Mesenchymal stem cell (in vitro differentiated cells and primary cell): Measurements from ENCODE around the gene IGF1R.
A peak's percentile ranks its signal among the peaks of the same experiment; 100 is the strongest.

ENCODE experiments used
- DNase-seq: peaks from one replicate; pipeline ENCODE4 v3.0.0-alpha.2; 2013
- H2AFZ ChIP-seq: one replicate; pipeline ENCODE4 v1.6.1; 2013; ENCODE audit warnings: low read depth, mild to moderate bottlenecking, control low read depth, inconsistent platforms, low read length, moderate library complexity
- H2AK5ac ChIP-seq: 2 replicates; pipeline ENCODE4 v1.6.1; 2013; ENCODE audit warnings: low read length, moderate library complexity, mild to moderate bottlenecking, inconsistent platforms; ENCODE audit not compliant: severe bottlenecking
- H2BK120ac ChIP-seq: one replicate; pipeline ENCODE4 v1.6.1; 2013; ENCODE audit warnings: low read depth, mild to moderate bottlenecking, inconsistent platforms, low read length, moderate library complexity
- H2BK12ac ChIP-seq, 2 experiments: one replicate each; pipeline ENCODE4 v1.6.1; 2013; ENCODE audit warnings: inconsistent platforms in 2 of 2, low read length in 2 of 2, mild to moderate bottlenecking in 2 of 2, moderate library complexity in 2 of 2, control low read depth in 1 of 2
- H2BK15ac ChIP-seq: one replicate; pipeline ENCODE4 v1.6.1; 2013; ENCODE audit warnings: mild to moderate bottlenecking, low read depth, inconsistent platforms; ENCODE audit not compliant: poor library complexity, severe bottlenecking
- H2BK5ac ChIP-seq: 2 replicates; pipeline ENCODE4 v1.6.1; 2013; ENCODE audit warnings: low read depth, mild to moderate bottlenecking, low read length, control low read depth, inconsistent platforms; ENCODE audit not compliant: poor library complexity, severe bottlenecking
- H3K14ac ChIP-seq, 2 experiments: one replicate each; pipeline ENCODE4 v1.6.1; 2013; ENCODE audit warnings: inconsistent platforms in 2 of 2, low read length in 2 of 2, control low read depth in 1 of 2, mild to moderate bottlenecking in 1 of 2, moderate library complexity in 1 of 2
- H3K18ac ChIP-seq, 2 experiments: one replicate each; pipeline ENCODE4 v1.6.1; 2013; ENCODE audit warnings: inconsistent platforms in 2 of 2, low read length in 2 of 2, control low read depth in 1 of 2, low read depth in 1 of 2, mild to moderate bottlenecking in 1 of 2
- H3K23ac ChIP-seq, 2 experiments: one replicate each; pipeline ENCODE4 v1.6.1; 2013; ENCODE audit warnings: inconsistent platforms in 2 of 2, low read length in 2 of 2, mild to moderate bottlenecking in 2 of 2, moderate library complexity in 2 of 2, control low read depth in 1 of 2
- H3K27ac ChIP-seq: 2 replicates; pipeline ENCODE4 v1.5.1; 2013; ENCODE audit warnings: mild to moderate bottlenecking, moderate library complexity, low read length, control low read depth, inconsistent platforms; ENCODE audit not compliant: poor library complexity, severe bottlenecking
- H3K27me3 ChIP-seq, 2 experiments: 2 replicates each; pipeline versions ENCODE4 v1.6.1 to v1.7.0; 2013; ENCODE audit warnings: low read length in 2 of 2, mild to moderate bottlenecking in 2 of 2, moderate library complexity in 2 of 2, control low read depth in 1 of 2, inconsistent platforms in 1 of 2; ENCODE audit not compliant: control insufficient read depth in 1 of 2, insufficient read depth in 1 of 2
- H3K36me3 ChIP-seq, 2 experiments: 2 replicates each; pipeline versions ENCODE4 v1.6.1 to v1.7.0; 2013; ENCODE audit warnings: low read length in 2 of 2, control low read depth in 1 of 2, inconsistent platforms in 1 of 2, low read depth in 1 of 2, mild to moderate bottlenecking in 1 of 2; ENCODE audit not compliant: insufficient read depth in 2 of 2, control insufficient read depth in 1 of 2
- H3K4ac ChIP-seq, 2 experiments: one replicate each; pipeline ENCODE4 v1.6.1; 2013; ENCODE audit warnings: inconsistent platforms in 2 of 2, low read length in 2 of 2, mild to moderate bottlenecking in 2 of 2, moderate library complexity in 2 of 2, control low read depth in 1 of 2, low read depth in 1 of 2
- H3K4me1 ChIP-seq: 2 replicates; pipeline ENCODE4 v1.6.1; 2013; ENCODE audit warnings: low read depth, low read length, control low read depth; ENCODE audit not compliant: control insufficient read depth, insufficient read depth
- H3K4me2 ChIP-seq: 2 replicates; pipeline ENCODE4 v1.6.1; 2013; ENCODE audit warnings: low read length, mild to moderate bottlenecking, inconsistent platforms; ENCODE audit not compliant: poor library complexity, severe bottlenecking
- H3K4me3 ChIP-seq, 2 experiments: 2 replicates each; pipeline versions ENCODE4 v1.5.1 to v1.7.0; 2013; ENCODE audit warnings: low read length in 2 of 2, mild to moderate bottlenecking in 2 of 2, control low read depth in 1 of 2, low read depth in 1 of 2; ENCODE audit not compliant: insufficient read depth in 1 of 2
- H3K79me1 ChIP-seq: replicated peaks from 2 replicates; pipeline ENCODE4 v1.6.1; 2013; ENCODE audit warnings: mild to moderate bottlenecking, control low read depth, low read length, inconsistent platforms; ENCODE audit not compliant: poor library complexity, severe bottlenecking
- H3K9ac ChIP-seq: 2 replicates; pipeline ENCODE4 v1.7.0; 2013; ENCODE audit warnings: mild to moderate bottlenecking, low read length, moderate library complexity
- H3K9me3 ChIP-seq: 2 replicates; pipeline ENCODE4 v1.7.0; 2013; ENCODE audit warnings: mild to moderate bottlenecking, low read length; ENCODE audit not compliant: control insufficient read depth
- H4K8ac ChIP-seq: one replicate; pipeline ENCODE4 v1.6.1; 2013; ENCODE audit warnings: inconsistent platforms, mild to moderate bottlenecking, low read length, moderate library complexity
- H4K91ac ChIP-seq: one replicate; pipeline ENCODE4 v1.6.1; 2013; ENCODE audit warnings: mild to moderate bottlenecking, low read length, inconsistent platforms
- WGBS: methylation state at CpG from one replicate; pipeline ENCODE4 v1.1.7; 2013; ENCODE audit warnings: mixed read lengths; 5-methylcytosine and 5-hydroxymethylcytosine counted together

IGF1R gene

DNA sequence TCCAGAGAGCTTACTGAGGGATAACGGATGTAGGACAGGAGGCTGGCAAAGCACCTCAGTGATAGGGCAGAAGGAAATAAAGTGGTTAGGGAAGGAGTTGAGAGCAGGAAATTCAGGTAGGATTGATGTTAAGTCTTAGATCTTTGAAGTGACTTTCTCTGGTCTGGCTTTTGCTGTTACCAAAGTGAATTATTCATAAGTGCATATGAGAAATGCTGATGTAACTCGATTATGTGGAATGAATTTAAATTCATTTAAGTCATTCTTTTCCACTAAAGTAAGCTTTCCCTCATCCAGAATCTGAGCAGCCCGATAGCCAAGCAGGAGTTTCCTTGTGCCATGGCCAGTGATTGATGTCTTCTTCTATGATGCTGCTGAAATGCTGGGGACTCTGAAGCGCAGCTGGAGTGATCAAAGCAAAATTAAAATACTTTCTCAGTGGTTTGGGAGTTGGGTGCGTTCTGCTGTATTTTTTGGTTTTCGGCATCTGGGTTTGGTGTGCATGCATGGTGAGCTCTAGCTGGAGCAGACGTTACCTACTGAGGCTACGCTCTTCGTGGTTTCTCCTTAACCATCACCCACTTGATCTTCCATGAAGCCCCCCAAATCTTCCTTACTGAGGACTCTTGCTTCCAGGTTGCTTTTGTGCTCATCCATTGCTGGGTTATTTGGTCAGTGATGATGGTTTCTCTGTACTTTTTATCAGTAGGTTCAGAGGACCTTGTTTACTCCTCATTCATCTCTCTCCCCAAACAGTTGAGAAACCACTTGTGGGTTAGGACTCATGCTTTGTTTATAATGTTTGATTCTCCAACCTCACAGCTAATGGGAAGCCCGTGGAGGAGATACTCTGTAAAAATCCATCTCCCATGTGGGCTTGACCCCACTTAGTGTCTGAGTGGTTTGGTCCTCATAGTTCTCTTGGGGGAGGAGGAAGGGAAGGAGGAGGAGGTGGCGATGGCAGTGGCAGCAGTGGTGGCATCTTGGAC is 72.5 kb downstream of the IGF1R start:
- Histone ChIP-seq H4K8ac (no peak overlapping the region), H3K36me3 (no peaks in the 10 kb centered on the region), H2AK5ac (no peak overlapping the region), H3K9ac (no peak overlapping the region), H2BK120ac (no peak overlapping the region), H3K4me2 (no peak overlapping the region), H3K4me3 (no peak overlapping the region), H3K79me1 (peaks cover 35% of the 10 kb centered on the region), H3K27me3 (no peaks in the 10 kb centered on the region), H2BK12ac (no peak overlapping the region), H3K18ac (peak overlapping the region in 1 of 2 experiments; percentile 11), H3K4me1 (peaks cover 20% of the 10 kb centered on the region), H3K9me3 (no peaks in the 10 kb centered on the region), H3K14ac (no peak overlapping the region), H4K91ac (no peak overlapping the region), H3K4ac (no peak overlapping the region), H3K27ac (no peak overlapping the region), H3K23ac (no peak overlapping the region), H2AFZ (no peak overlapping the region), H2BK15ac (no peak overlapping the region), H2BK5ac (no peak overlapping the region)
- DNase-seq: peak; percentile 59
- 90% methylated on average over 9 of the region's 11 CpGs for WGBS

DNA sequence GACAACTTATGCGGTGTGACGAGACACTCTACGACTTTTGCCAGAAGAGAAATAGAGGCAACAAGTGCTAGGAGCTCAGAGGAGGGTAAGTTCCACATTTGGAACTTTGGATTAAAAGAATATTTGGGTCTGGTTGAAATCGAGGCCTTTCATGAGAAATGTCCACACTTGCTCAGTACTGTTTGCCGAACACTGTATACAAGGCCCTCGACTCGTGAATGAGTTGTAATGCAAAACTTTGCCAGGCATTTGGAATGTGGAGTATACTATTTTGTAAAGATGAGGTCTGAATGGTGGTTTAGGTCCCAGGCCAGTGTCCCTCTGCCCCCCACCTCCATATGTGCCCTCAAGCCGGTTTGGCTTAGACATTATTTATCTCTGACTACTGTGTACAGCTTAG is 73.9 kb downstream of the IGF1R start:
- H4K8ac ChIP-seq: no peak overlapping the region
- no peak overlapping the region for H3K4me2 ChIP-seq
- H2BK5ac ChIP-seq: no peak overlapping the region
- H3K9me3 ChIP-seq: no peaks in the 10 kb centered on the region
- peak overlapping the region; percentile 86 for H2AK5ac ChIP-seq
- no peaks in the 10 kb centered on the region for H3K27me3 ChIP-seq
- peaks cover 31% of the 10 kb centered on the region for H3K79me1 ChIP-seq
- no peak overlapping the region for H3K9ac ChIP-seq
- no peaks in the 10 kb centered on the region for H3K36me3 ChIP-seq
- no peak overlapping the region for H3K4me3 ChIP-seq
- peaks cover 21% of the 10 kb centered on the region for H3K4me1 ChIP-seq
- WGBS: 95% methylated on average over 7 of the region's 8 CpGs
- H3K4ac ChIP-seq: no peak overlapping the region
- H4K91ac ChIP-seq: no peak overlapping the region
- H3K23ac ChIP-seq: no peak overlapping the region
- no peak for DNase-seq
- no peak overlapping the region for H3K14ac ChIP-seq
- no peak overlapping the region for H2AFZ ChIP-seq
- H2BK120ac ChIP-seq: no peak overlapping the region
- H3K18ac ChIP-seq: no peak overlapping the region
- no peak overlapping the region for H3K27ac ChIP-seq
- H2BK12ac ChIP-seq: no peak overlapping the region
- no peak overlapping the region for H2BK15ac ChIP-seq

DNA sequence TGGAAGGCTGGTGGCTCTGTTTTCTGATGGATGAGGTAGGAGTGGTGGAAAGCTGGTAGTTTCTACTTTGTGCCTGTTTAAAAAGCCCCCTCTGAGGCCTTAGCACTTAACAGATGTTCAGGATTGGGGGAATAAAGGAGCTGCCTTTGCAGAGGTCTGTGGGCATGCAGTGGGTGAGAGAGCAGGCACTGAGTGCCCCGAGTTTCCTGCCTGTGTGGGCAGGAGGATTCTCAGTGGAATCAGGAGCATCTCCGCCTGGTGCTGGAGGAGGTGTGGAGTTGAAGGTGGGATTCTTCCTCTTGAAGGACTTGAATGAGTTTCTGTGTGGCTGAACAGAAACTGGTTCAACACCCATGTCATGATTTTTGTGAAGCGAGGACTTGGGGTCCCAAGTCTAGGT is 74.3 kb downstream of the IGF1R start:
- Histone ChIP-seq H3K14ac (no peak overlapping the region), H4K91ac (no peak overlapping the region), H3K4me1 (peaks cover 24% of the 10 kb centered on the region), H3K9ac (no peak overlapping the region), H3K79me1 (peaks cover 31% of the 10 kb centered on the region), H3K9me3 (no peaks in the 10 kb centered on the region), H2BK120ac (no peak overlapping the region), H3K27ac (no peak overlapping the region), H3K18ac (peak overlapping the region in 1 of 2 experiments; percentile 37), H3K4ac (no peak overlapping the region), H3K4me3 (no peak overlapping the region), H4K8ac (no peak overlapping the region), H2BK5ac (no peak overlapping the region), H3K27me3 (no peaks in the 10 kb centered on the region), H2AFZ (no peak overlapping the region), H3K23ac (no peak overlapping the region), H3K36me3 (no peaks in the 10 kb centered on the region), H2BK15ac (no peak overlapping the region), H2AK5ac (peak overlapping the region; percentile 86), H2BK12ac (peak overlapping the region in 1 of 2 experiments; percentile 60), H3K4me2 (no peak overlapping the region)
- 98% methylated on average over 3 of the region's 3 CpGs for WGBS
- DNase-seq: no peak

DNA sequence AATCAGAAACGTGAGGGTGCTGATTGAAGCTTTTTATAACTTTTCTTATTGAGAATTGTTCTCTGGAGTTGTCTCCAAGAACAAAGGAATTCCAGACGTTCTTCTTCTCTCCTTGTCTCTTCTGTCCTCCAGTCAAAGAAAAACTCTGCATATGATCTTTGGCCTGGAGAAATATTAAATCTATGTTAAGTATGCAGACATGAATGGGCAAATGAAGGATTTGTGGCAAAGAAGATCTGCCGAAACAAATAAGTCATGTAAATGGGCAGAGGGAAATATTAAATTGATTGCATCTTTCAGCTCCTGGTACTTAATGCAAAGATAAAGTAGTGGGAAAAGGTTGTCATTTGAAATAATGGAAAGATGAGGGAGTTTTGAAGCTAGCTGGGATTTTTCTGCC is 74.9 kb downstream of the IGF1R start:
- DNase-seq: no peak
- H3K9me3 ChIP-seq: no peaks in the 10 kb centered on the region
- H3K9ac ChIP-seq: no peak overlapping the region
- no peaks in the 10 kb centered on the region for H3K27me3 ChIP-seq
- H3K36me3 ChIP-seq: no peaks in the 10 kb centered on the region
- no peak overlapping the region for H3K4me2 ChIP-seq
- peaks cover 26% of the 10 kb centered on the region for H3K4me1 ChIP-seq
- 98% methylated on average over 1 of the region's 3 CpGs for WGBS
- no peak overlapping the region for H4K8ac ChIP-seq
- no peak overlapping the region for H2BK120ac ChIP-seq
- no peak overlapping the region for H3K4me3 ChIP-seq
- H2AFZ ChIP-seq: no peak overlapping the region
- no peak overlapping the region for H3K18ac ChIP-seq
- H3K4ac ChIP-seq: no peak overlapping the region
- H2AK5ac ChIP-seq: no peak overlapping the region
- H4K91ac ChIP-seq: no peak overlapping the region
- no peak overlapping the region for H2BK5ac ChIP-seq
- H3K14ac ChIP-seq: no peak overlapping the region
- H2BK12ac ChIP-seq: no peak overlapping the region
- no peak overlapping the region for H2BK15ac ChIP-seq
- peaks cover 27% of the 10 kb centered on the region for H3K79me1 ChIP-seq
- H3K27ac ChIP-seq: no peak overlapping the region
- no peak overlapping the region for H3K23ac ChIP-seq
